ENCODE results near the gene FOXJ1. TPM values are rescaled to one million over a fixed set of nuclear protein-coding genes. Genes with fewer than 3 reads are reported as not detected.
A peak's percentile ranks its signal among the peaks of the same experiment; 100 is the strongest.

FOXJ1 gene
- total and polyA plus RNA-seq, 8 donors, result 0.12 to 6.7 (median 1.3) TPM; not detected in 3

- 76 to 86% (median 79%) methylated on average over 2 of the region's 2 CpGs for WGBS, 5 donors
- no peaks in the 10 kb centered on the region for H3K9me3 ChIP-seq
- no peaks in the 10 kb centered on the region for H3K36me3 ChIP-seq
- H3K27me3 ChIP-seq, result no peaks in the 10 kb centered on the region
- no peak overlapping the region for H3K4me3 ChIP-seq
- no peak for DNase-seq
- intact Hi-C loops (cut with DNase I; ENCODE audit: low total_unique reads), result loop anchor here (10.0 kb wide), 1 partner anchor 59 kb away; no protein-coding TSS in a partner anchor
- H3K27ac ChIP-seq, result no peak overlapping the region
- TF ChIP-seq POLR2AphosphoS5 (IDR thresholded peaks at IDR 0.05) (no peak), EP300 (IDR thresholded peaks at IDR 0.05) (no peak), CTCF (IDR thresholded peaks at IDR 0.05) (no peak), POLR2A (IDR thresholded peaks at IDR 0.05) (no peak)
- H3K4me1 ChIP-seq, result peaks cover 0 to 23% (median 12%) of the 10 kb centered on the region in 4 donors
Observed at GRCh38 chr17:76184290-76184689, 43.2 kb upstream of the FOXJ1 start.

- no peaks in the 10 kb centered on the region for H3K27me3 ChIP-seq
- H3K4me1 ChIP-seq, result peaks cover 0 to 9% (median 7%) of the 10 kb centered on the region in 4 donors
- WGBS, 5 donors, result 13 to 14% (median 13%) methylated on average over 11 of the region's 11 CpGs
- H3K4me3 ChIP-seq, result no peak overlapping the region
- TF ChIP-seq POLR2AphosphoS5 (IDR thresholded peaks at IDR 0.05) (peak in 2 of 3 donors; percentile 65 to 74), EP300 (IDR thresholded peaks at IDR 0.05) (no peak), CTCF (IDR thresholded peaks at IDR 0.05) (peak in 5 of 7 experiments; percentile 76 to 92 (median 84)), POLR2A (IDR thresholded peaks at IDR 0.05) (no peak)
- peak; percentile 91 to 96 for DNase-seq
- intact Hi-C loops (cut with DNase I; ENCODE audit: low total_unique reads), result loop anchor here (10.0 kb wide), 1 partner anchor 57 kb away; no protein-coding TSS in a partner anchor
- peak overlapping the region in 1 of 5 donors; percentile 51 for H3K27ac ChIP-seq
- no peaks in the 10 kb centered on the region for H3K36me3 ChIP-seq
- no peaks in the 10 kb centered on the region for H3K9me3 ChIP-seq
Observed at GRCh38 chr17:76182016-76182764, 41.1 kb upstream of the FOXJ1 start.

GRCh38 chr17:76179496-76180467, 38.7 kb upstream of the FOXJ1 start:
- Histone ChIP-seq H3K27ac (peak overlapping the region in 2 of 5 donors; percentile 26 to 30), H3K4me1 (peaks cover 0 to 8% (median 7%) of the 10 kb centered on the region in 4 donors)
- intact Hi-C loops (cut with DNase I; ENCODE audit: low total_unique reads), result loop anchor here (10.0 kb wide), 1 partner anchor 55 kb away; no protein-coding TSS in a partner anchor

More at GRCh38 chr17:76179496-76180467, 38.7 kb upstream of the FOXJ1 start:
- no peaks in the 10 kb centered on the region for H3K27me3 ChIP-seq
- WGBS, 5 donors, result 77 to 85% (median 84%) methylated on average over 6 of the region's 6 CpGs
- TF ChIP-seq CTCF (IDR thresholded peaks at IDR 0.05) (no peak), POLR2AphosphoS5 (IDR thresholded peaks at IDR 0.05) (no peak), EP300 (IDR thresholded peaks at IDR 0.05) (no peak), POLR2A (IDR thresholded peaks at IDR 0.05) (no peak)
- no peaks in the 10 kb centered on the region for H3K9me3 ChIP-seq
- H3K4me3 ChIP-seq, result no peak overlapping the region
- peak in 1 of 2 donors; percentile 37 for DNase-seq
- no peaks in the 10 kb centered on the region for H3K36me3 ChIP-seq
